ENCODE results near the gene EPHB6.

DNA sequence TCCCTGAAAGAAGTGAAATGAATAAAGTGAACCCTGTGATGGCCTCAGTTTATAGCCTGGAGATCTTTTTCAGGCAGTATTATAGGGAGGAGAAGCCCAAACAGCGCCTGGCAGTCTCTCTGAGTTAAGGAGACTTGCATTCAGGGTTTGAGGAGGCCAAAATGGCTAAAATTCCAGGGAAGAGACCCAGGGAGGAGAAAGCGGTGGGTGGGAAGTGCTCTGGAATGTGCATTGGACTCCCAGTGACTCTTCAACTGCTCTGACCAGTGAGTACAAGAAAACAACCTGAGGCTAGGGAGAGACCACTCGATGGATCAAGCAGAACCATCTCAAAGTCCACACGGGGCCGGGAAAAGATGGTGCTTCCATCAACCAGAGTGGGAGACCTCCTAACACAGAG lies 35.3 kb upstream of the EPHB6 start:
- no peak for TF ChIP-seq EZH2 (IDR thresholded peaks at IDR 0.05)
- TF ChIP-seq POLR2AphosphoS5 (IDR thresholded peaks at IDR 0.05; ENCODE audit: borderline replicate concordance, low read depth, low read length), result no peak

All from SK-N-MC (cell line).